T-helper 9 cell (primary cell): ENCODE results near the gene TBC1D9B.

Experiments
- DNase-seq: peaks from one replicate; pipeline ENCODE4 v3.0.0-alpha.2; 2020
- total RNA-seq, 2 donors: gene quantifications; one replicate each; lab custom pipeline; 2026; lab: John Stamatoyannopoulos, UW

The TBC1D9B gene
- 121 to 145 reads per million in 2 donors for total RNA-seq

GRCh38 chr5:179907556-179908324 lies at the start of gene TBC1D9B:
TBC1D9B (minus strand) TSS chr5:179907897; CDS start chr5:179907821, 76 bp downstream.
- DNase-seq, result peak; percentile 63

GRCh38 chr5:179955630-179956029 lies 47.9 kb upstream of the TBC1D9B start:
- no peak for DNase-seq

- DNase-seq, result no peak
Measured at GRCh38 chr5:179955062-179955461, 47.4 kb upstream of the TBC1D9B start.

- no peak for DNase-seq
Measured at GRCh38 chr5:179954434-179954833, 46.7 kb upstream of the TBC1D9B start.

- DNase-seq, result no peak
Measured at GRCh38 chr5:179953987-179954386, 46.3 kb upstream of the TBC1D9B start.

GRCh38 chr5:179936976-179937681 lies 29.4 kb upstream of the TBC1D9B start:
- no peak for DNase-seq

DNA sequence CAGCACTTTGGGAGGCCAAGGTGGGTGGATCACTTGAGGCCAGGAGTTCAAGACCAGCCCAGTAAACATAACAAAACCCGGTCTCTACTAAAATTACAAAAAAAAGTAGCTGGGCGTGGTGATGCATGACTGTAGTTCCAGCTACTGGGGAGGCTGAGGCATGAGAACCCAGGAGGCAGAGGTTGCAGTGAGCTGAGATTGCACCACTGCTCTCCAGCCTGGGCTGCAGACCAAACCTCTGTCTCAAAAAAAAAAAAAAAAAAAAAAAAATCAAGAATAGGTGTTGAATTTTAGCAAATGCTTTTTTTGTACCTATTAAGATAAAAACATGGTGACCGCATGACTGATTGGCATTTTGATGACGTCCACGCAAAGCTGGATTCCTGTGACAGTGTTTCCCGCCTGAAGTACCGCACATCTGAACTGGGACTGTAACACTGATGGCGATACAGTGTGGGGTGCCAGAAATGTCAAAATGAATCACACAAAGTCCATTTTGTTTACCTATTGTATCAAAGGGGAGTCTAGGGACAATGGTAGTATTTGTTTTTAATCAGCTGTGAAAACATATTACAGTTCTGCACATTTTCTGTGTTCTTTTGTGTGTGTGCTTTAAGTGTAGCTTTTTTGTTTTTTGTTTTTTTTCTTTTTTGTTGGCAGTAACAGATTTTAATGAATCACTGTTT lies 23.2 kb upstream of the TBC1D9B start:
- no peak for DNase-seq

DNA sequence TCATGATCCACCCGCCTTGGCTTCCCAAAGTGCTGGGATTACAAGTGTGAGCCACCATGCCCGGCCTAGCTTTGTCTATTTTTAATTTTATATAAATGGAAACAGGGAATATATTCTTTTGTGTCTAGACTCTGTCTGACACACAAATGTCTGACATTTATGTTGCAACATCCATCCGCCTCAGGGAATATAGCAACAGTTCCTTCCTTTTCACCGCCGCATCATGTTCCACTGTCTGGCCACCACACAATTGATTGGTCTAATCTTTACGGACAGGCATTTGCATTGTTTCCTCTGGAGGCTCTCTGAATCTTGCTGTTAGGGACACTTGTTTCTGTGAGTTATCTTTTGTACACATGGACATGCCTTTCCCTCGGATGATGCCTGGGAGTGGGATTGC lies 20.1 kb upstream of the TBC1D9B start:
- no peak for DNase-seq

- DNase-seq, result no peak
Measured at GRCh38 chr5:179926657-179927056, 19.0 kb upstream of the TBC1D9B start.

DNA sequence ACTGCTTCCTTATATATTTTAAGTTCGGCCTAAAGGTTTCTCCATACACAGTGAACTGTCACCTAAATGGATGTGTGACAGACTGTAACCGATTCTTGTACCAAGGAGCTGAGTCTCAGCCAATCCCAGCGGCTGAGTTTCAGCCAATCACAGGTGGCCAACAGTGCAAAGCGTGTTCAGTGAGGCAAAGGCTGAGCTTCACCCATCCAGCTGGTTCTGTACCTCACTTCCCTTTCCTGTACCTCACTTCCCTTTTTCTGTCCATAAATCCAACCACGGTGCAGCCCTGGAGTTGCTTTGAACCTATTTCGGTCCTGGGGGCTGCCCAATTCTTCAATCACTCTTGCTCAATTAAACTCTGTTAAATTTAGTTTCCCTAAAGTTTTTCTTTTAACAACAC lies 15.7 kb upstream of the TBC1D9B start:
- no peak for DNase-seq

DNA sequence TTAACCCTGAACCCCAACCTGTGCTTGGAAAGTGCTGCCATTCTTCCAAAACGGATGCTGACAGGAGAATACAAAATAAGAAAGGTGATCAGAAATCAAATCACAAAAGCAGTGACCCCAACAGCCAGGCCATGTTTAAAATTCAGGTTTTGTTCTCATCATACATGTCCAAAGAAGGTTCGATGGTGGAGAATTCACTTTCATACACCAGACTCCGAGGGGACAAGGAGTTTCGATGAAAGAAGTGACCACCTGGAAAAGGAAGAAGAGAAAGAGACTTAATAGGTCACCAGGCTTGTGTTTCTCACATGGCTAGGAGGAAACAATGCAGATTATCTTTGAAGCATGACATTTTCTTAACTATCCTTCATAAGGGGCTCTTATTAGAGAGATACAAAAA lies 12.5 kb upstream of the TBC1D9B start:
- no peak for DNase-seq

GRCh38 chr5:179919487-179920060 lies 11.9 kb upstream of the TBC1D9B start:
- DNase-seq, result no peak

DNA sequence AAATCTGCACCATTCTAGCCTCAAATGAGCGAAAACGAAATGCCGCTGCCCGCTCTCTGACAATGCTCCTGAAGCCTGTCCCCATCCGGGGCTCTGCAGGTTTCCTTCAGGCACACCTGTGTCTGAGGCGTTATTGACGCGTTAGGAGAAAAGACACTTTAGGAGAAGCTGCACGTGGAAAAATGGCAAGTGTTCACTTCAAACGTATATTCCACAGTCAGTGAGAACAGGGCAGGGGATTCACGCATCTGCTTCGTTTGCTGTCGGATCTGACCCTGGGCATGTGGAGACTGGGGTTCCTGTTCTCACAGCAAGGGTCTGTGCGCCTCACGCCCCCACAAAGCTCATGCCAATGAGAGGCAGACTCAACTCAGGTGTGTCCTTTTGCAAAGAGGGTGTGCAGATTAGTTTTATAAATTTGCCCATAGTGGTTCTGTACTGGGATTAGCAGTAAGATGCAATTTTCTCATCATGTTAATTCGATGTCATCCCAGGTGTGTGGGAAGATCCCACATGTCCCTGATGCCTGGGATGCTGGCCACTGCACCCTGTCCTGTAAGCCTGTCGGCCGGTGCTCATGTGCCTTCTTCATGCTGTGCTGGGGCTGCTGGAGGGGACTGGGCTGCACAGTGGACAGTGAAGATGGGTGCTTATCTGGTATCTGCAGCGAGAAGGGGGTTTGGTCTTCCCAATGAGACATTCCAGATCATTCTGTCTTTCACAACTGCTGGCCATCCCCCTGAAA lies 11.2 kb upstream of the TBC1D9B start:
- no peak for DNase-seq

DNA sequence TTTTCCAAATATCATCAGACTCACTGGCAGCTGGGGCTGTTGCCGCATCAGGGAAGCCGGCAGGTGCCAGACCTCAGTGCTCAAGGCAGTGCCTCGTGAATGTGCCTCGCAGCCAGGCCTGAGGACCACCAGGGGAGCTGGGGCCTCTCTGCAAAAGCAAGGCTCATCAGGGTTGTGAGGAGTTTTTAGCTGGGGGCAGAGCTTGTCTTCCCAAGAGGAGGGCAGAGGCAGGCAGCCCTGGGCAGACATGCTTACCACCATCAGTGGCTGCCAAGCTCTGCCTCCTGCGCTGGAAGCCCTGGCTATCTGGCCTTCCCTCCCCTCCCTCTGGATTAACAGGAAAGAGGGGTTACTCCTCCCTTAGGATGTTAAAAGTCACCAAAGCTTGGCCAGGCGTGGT lies 8.8 kb upstream of the TBC1D9B start:
- no peak for DNase-seq

DNA sequence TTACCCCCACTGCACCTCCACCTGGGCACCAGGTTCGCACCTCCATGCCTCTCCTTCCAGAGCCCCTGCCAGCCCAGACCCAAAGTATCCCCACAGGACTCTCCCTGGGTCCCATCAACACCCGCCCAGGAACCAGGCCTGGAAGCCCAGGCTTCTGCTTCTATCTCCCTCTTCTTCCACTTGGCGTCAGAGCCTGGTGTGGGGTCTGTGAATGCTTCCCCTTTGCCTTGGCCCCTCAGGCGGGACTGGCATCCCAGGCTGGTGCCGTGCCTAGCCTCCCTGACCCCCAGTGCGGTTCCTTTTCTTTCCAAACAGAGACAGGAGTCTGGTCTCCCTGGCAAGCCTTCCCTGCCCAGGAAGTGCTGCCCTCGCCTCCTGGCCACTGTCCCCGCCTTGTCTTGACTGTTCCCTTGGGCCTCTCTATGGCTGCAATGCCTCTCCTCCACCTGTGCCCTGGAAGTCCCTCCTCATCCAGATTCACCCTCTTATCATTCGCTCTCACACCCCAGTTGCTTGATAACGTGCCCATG lies 7.8 kb upstream of the TBC1D9B start:
- no peak for DNase-seq

DNA sequence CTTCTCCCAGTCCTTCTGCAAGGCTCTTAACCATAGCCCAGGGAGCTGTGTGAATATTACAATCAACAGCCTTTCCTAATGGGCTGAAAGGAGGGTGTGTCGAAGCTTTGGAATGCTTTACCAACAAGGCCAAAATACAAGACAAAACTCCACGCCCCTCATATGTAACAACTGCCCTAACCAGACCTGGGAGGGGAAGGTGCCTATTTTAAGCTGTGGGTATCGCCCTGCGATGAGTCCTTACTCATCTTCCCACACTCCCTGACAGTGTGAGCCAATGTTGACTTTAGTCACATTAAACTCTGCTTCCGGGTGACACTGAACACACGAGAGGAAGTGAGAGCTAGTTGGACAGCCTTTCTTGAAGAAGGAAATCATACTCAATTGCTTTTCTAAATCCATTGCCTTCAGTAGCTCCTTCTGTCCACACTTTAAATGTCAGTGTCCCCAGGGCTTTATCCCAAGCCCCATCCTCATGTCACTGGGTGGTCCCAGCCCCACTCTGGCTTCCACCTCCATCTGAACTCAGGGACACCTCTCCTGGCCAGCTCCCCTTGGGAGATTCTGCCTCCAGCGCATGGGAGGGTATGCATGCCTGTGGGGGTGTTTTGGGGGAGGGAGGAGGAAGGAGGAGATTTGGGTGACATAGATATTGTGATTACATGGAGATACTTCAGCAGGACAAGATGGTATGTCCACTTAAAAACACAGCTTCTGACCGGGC lies 6.5 kb upstream of the TBC1D9B start:
- no peak for DNase-seq

GRCh38 chr5:179913461-179913860 lies 5.8 kb upstream of the TBC1D9B start:
- no peak for DNase-seq

GRCh38 chr5:179912951-179913350 lies 5.3 kb upstream of the TBC1D9B start:
- DNase-seq, result no peak

DNA sequence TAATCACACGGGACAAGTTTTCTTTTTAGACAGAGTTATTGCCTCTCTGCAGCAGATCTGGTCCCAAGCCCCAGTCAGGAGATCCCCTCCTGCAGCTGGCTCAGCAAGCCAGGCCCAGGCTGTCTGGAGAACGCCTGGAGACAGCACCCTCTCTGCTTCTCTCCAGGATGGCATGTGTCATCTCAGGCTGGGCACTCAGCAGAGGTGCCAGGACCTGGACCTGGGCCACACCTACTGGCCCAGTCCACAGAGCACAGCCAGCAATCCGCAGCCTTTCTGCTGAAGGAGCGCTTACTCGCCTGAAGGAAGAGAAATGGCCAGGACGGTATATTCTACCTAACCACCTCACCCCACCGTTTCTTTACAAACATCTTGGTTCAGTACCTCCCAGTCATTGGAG lies 4.7 kb upstream of the TBC1D9B start:
- DNase-seq, result no peak

DNA sequence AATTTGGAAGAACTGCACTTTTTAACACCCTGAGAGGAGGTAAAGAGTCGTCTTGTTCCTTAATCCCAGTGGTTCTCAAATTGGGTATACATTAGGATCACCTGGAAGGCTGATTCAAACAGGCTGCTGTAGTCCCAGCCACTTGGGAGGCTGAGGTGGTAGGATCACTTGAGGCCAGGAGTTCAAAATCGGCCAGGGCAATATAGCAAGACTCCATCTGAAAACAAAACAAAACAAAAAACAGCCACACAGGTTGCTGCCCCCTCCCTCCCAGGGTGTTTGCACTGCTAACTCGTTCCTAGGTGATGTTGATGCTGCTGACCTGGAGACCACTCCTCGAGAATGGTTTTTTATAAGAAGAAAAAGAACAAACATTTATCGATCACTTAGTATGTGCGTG lies 1.5 kb upstream of the TBC1D9B start:
- no peak for DNase-seq

- no peak for DNase-seq
Measured at GRCh38 chr5:179908528-179908927, 831 bp upstream of the TBC1D9B start.
